GM15510 (cell line): Measurements from ENCODE around the gene CATSPERZ.
A peak's percentile ranks its signal among the peaks of the same experiment; 100 is the strongest.

Experiments used
- POLR2A ChIP-seq: IDR thresholded peaks from 3 replicates; pipeline ENCODE4 v1.6.1; 2011; ENCODE audit warnings: borderline replicate concordance; ENCODE audit not compliant: insufficient read length; ENCODE audit errors: extremely low read depth

CATSPERZ gene

GRCh38 chr11:64331569-64332371 lies 31.6 kb downstream of the CATSPERZ start:
- TF ChIP-seq POLR2A = no peak

GRCh38 chr11:64333556-64333955 lies 33.4 kb downstream of the CATSPERZ start:
- no peak for TF ChIP-seq POLR2A

- no peak for TF ChIP-seq POLR2A
Measured at GRCh38 chr11:64334764-64335735, 34.9 kb downstream of the CATSPERZ start.

- TF ChIP-seq POLR2A = no peak
Measured at GRCh38 chr11:64337538-64338249, 37.5 kb downstream of the CATSPERZ start.

GRCh38 chr11:64338716-64339115 lies 38.6 kb downstream of the CATSPERZ start:
- TF ChIP-seq POLR2A = no peak

- TF ChIP-seq POLR2A = no peak
Measured at GRCh38 chr11:64339286-64339685, 39.1 kb downstream of the CATSPERZ start.

- peak; percentile 72 for TF ChIP-seq POLR2A
Measured at GRCh38 chr11:64339754-64340408, 39.7 kb downstream of the CATSPERZ start, which contains the start of gene CCDC88B. CCDC88B (plus strand) TSS chr11:64340204; CDS start chr11:64340267, 63 bp downstream.

- no peak for TF ChIP-seq POLR2A
Measured at GRCh38 chr11:64340671-64341335, 40.6 kb downstream of the CATSPERZ start.

- no peak for TF ChIP-seq POLR2A
Measured at GRCh38 chr11:64341429-64341828, 41.3 kb downstream of the CATSPERZ start.

GRCh38 chr11:64341851-64342791 lies 42.0 kb downstream of the CATSPERZ start:
- TF ChIP-seq POLR2A = no peak

GRCh38 chr11:64342869-64343745 lies 42.9 kb downstream of the CATSPERZ start:
- no peak for TF ChIP-seq POLR2A
